Tongue (tissue), 2 donors: ENCODE measurements around the gene TESMIN. TPM values are rescaled to one million over a fixed set of nuclear protein-coding genes. Genes with fewer than 3 reads are reported as not detected.
A peak's percentile ranks its signal among the peaks of the same experiment; 100 is the strongest.

Experiments used
- DNase-seq: peaks from one replicate; pipeline ENCODE4 v3.0.0-alpha.2; 2015
- total RNA-seq: library from RNA; depleted of rRNA; stranded (reverse); fragments of >200 nt; gene quantifications from one replicate; pipeline ENCODE4 v1.2.3, GENCODE V29; 2014

Gene TESMIN
- total RNA-seq, 1 donor from 2014 or later, result 0.10 TPM

- DNase-seq, result no peak
Measured at GRCh38 chr11:68683536-68684384, 67.6 kb downstream of the TESMIN start.

GRCh38 chr11:68683121-68683520 is 68.2 kb downstream of the TESMIN start:
- no peak for DNase-seq

GRCh38 chr11:68682531-68682961 is 68.8 kb downstream of the TESMIN start:
- DNase-seq, result no peak

- DNase-seq, result no peak
Measured at GRCh38 chr11:68680541-68681231, 70.6 kb downstream of the TESMIN start.

GRCh38 chr11:68678031-68678441 is 73.3 kb downstream of the TESMIN start:
- no peak for DNase-seq

- peak; percentile 79 for DNase-seq
Measured at GRCh38 chr11:68677432-68677831, 73.9 kb downstream of the TESMIN start.

GRCh38 chr11:68674461-68674860 is 76.9 kb downstream of the TESMIN start:
- DNase-seq, result no peak

GRCh38 chr11:68673991-68674390 is 77.3 kb downstream of the TESMIN start:
- peak; percentile 77 for DNase-seq

GRCh38 chr11:68673306-68673945 is 77.9 kb downstream of the TESMIN start:
- peak; percentile 61 for DNase-seq

GRCh38 chr11:68670208-68670992 is 80.9 kb downstream of the TESMIN start:
- DNase-seq, result no peak

GRCh38 chr11:68669301-68670090 is 81.8 kb downstream of the TESMIN start:
- DNase-seq, result no peak

GRCh38 chr11:68667511-68668500 is 83.5 kb downstream of the TESMIN start:
- DNase-seq, result no peak

GRCh38 chr11:68666849-68667248 is 84.5 kb downstream of the TESMIN start:
- no peak for DNase-seq

- DNase-seq, result no peak
Measured at GRCh38 chr11:68665436-68665835, 85.9 kb downstream of the TESMIN start.

GRCh38 chr11:68664906-68665305 is 86.4 kb downstream of the TESMIN start:
- DNase-seq, result no peak

GRCh38 chr11:68664141-68664540 is 87.2 kb downstream of the TESMIN start:
- DNase-seq, result no peak

- no peak for DNase-seq
Measured at GRCh38 chr11:68663482-68664010, 87.8 kb downstream of the TESMIN start.

- DNase-seq, result no peak
Measured at GRCh38 chr11:68661697-68662603, 89.4 kb downstream of the TESMIN start.

GRCh38 chr11:68661014-68661413 is 90.3 kb downstream of the TESMIN start:
- no peak for DNase-seq
